Cardiac muscle cell (in vitro differentiated cells and primary cell): ENCODE measurements around the gene LRP2. TPM values are rescaled to one million over a fixed set of nuclear protein-coding genes. Genes with fewer than 3 reads are reported as not detected.
A peak's percentile ranks its signal among the peaks of the same experiment; 100 is the strongest.
"Not testable (repeated sequence)": the region's sequence is repeated elsewhere in the genome, so short reads cannot be mapped to it uniquely, and the experiment has no call there.

Experiments used
- DNase-seq, 2 donors: peaks; one replicate each; pipeline versions ENCODE4 v3.0.0 to v3.0.0-alpha.2; 2010 to 2017; ENCODE audit warnings: low read depth in 1 of 2, low spot score in 1 of 2
- H3K27ac ChIP-seq: fragments of 200-600 bp; sonication (generic); 2 replicates; pipeline ENCODE4 v1.5.1; 2016
- H3K27me3 ChIP-seq: fragments of 200-600 bp; sonication (generic); 2 replicates; pipeline ENCODE4 v1.6.0; 2016; ENCODE audit warnings: control low read depth
- H3K36me3 ChIP-seq: fragments of 200-600 bp; sonication (generic); 2 replicates; pipeline ENCODE4 v1.5.1; 2016; ENCODE audit warnings: control low read depth
- H3K4me1 ChIP-seq: fragments of 200-600 bp; sonication (generic); 2 replicates; pipeline ENCODE4 v1.8.1; 2017; ENCODE audit warnings: low read depth, mild to moderate bottlenecking, mixed run types
- H3K4me3 ChIP-seq: fragments of 200-600 bp; sonication (generic); 2 replicates; pipeline ENCODE4 v1.5.1; 2016; ENCODE audit warnings: mild to moderate bottlenecking
- H3K9me3 ChIP-seq: fragments of 200-600 bp; sonication (generic); 2 replicates; pipeline ENCODE4 v1.5.1; 2017; ENCODE audit warnings: low read depth, mild to moderate bottlenecking, control low read depth
- CTCF ChIP-seq: IDR thresholded peaks from 2 replicates; pipeline ENCODE4 v1.5.1; 2012; ENCODE audit warnings: low read depth, mild to moderate bottlenecking, low read length
- polyA plus RNA-seq: library from polyadenylated mRNA; unstranded; fragments of >200 nt; fragmentation: Nextera tagmentation; extraction: Ambion mirVana; gene quantifications from 2 replicates; pipeline ENCODE4 v1.2.1, GENCODE V29; 2016
- total RNA-seq: library from RNA; depleted of rRNA; stranded (reverse); fragments of >200 nt; gene quantifications from 2 replicates; pipeline ENCODE4 v1.2.3, GENCODE V29; 2016

The LRP2 gene
- total and polyA plus RNA-seq, 2 experiments from 2014 or later = 1.5 to 1.7 TPM

- DNase-seq = no peak
- Histone ChIP-seq H3K4me1 (peaks cover 22% of the 10 kb centered on the region), H3K4me3 (no peak overlapping the region), H3K36me3 (no peaks in the 10 kb centered on the region), H3K27me3 (no peaks in the 10 kb centered on the region), H3K9me3 (no peaks in the 10 kb centered on the region), H3K27ac (peak overlapping the region; percentile 33)
- TF ChIP-seq CTCF = no peak
Observed at GRCh38 chr2:169285531-169286235, 76.7 kb downstream of the LRP2 start.

- no peak for TF ChIP-seq CTCF
- no peak for DNase-seq
- peaks cover 6% of the 10 kb centered on the region for H3K4me1 ChIP-seq
- no peak overlapping the region for H3K4me3 ChIP-seq
- H3K27me3 ChIP-seq = no peaks in the 10 kb centered on the region
- H3K9me3 ChIP-seq = no peaks in the 10 kb centered on the region
- no peak overlapping the region for H3K27ac ChIP-seq
- H3K36me3 ChIP-seq = no peaks in the 10 kb centered on the region
Observed at GRCh38 chr2:169280502-169280901, 81.8 kb downstream of the LRP2 start.

- Histone ChIP-seq H3K36me3 (no peaks in the 10 kb centered on the region), H3K4me3 (no peak overlapping the region), H3K27ac (no peak overlapping the region), H3K4me1 (no peaks in the 10 kb centered on the region), H3K27me3 (no peaks in the 10 kb centered on the region), H3K9me3 (no peaks in the 10 kb centered on the region)
- DNase-seq = peak; percentile 4 to 8
- no peak for TF ChIP-seq CTCF
Observed at GRCh38 chr2:169275696-169276444, 86.5 kb downstream of the LRP2 start.

- Histone ChIP-seq H3K27ac (no peak overlapping the region), H3K4me1 (no peaks in the 10 kb centered on the region), H3K27me3 (no peaks in the 10 kb centered on the region), H3K36me3 (no peaks in the 10 kb centered on the region), H3K4me3 (no peak overlapping the region), H3K9me3 (no peaks in the 10 kb centered on the region)
- TF ChIP-seq CTCF = no peak
- DNase-seq = no peak
Observed at GRCh38 chr2:169272010-169272409, 90.3 kb downstream of the LRP2 start.

GRCh38 chr2:169270574-169270973 lies 91.8 kb downstream of the LRP2 start:
- H3K4me1 ChIP-seq, H3K36me3 ChIP-seq, H3K27ac ChIP-seq, H3K4me3 ChIP-seq, H3K27me3 ChIP-seq, DNase-seq, H3K9me3 ChIP-seq: not testable (repeated sequence)

- H3K36me3 ChIP-seq = no peaks in the 10 kb centered on the region
- no peaks in the 10 kb centered on the region for H3K4me1 ChIP-seq
- no peak for TF ChIP-seq CTCF
- H3K27ac ChIP-seq = no peak overlapping the region
- no peaks in the 10 kb centered on the region for H3K9me3 ChIP-seq
- no peak for DNase-seq
- H3K27me3 ChIP-seq = no peaks in the 10 kb centered on the region
- H3K4me3 ChIP-seq = no peak overlapping the region
Observed at GRCh38 chr2:169265591-169265990, 96.7 kb downstream of the LRP2 start.
